ENCODE results near the gene PRTN3. TPM values are rescaled to one million over a fixed set of nuclear protein-coding genes. Genes with fewer than 3 reads are reported as not detected.
"Not testable (repeated sequence)": the region's sequence is repeated elsewhere in the genome, so short reads cannot be mapped to it uniquely, and the experiment has no call there.

PRTN3 gene
- total RNA-seq, 1 donor from 2014 or later: not detected

DNA sequence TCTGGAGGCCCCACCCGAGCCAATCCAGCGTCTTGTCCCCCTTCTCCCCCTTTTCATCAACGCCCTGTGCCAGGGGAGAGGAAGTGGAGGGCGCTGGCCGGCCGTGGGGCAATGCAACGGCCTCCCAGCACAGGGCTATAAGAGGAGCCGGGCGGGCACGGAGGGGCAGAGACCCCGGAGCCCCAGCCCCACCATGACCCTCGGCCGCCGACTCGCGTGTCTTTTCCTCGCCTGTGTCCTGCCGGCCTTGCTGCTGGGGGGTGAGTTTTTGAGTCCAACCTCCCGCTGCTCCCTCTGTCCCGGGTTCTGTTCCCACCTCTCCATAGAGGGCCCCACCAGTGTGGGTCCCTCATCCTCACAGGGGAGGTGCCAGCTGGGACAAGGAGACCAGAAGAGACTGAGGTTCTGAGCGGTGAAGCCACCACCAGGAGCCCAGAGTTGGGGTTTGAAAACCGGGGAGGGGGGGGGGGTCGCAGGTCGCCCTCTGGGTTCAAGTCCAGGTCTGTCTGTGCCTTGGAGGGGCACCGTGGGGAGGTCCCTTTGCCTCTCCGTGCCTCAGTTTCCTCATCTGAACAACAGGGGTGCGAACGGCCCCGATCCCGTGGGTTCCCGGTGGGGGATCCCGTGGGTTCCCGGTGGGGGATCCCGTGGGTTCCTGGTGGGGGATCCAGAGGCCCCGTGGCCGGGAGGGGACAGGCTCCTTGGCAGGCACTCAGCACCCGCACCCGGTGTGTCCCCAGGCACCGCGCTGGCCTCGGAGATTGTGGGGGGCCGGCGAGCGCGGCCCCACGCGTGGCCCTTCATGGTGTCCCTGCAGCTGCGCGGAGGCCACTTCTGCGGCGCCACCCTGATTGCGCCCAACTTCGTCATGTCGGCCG, 11.6 kb downstream of the PRTN3 start, which contains the start of gene ELANE:
Gene ELANE (plus strand): TSS at position 168 of the 878 bp plus-strand sequence. CDS start 26 bp downstream, at position 194.
- TF ChIP-seq, protein P1, sequence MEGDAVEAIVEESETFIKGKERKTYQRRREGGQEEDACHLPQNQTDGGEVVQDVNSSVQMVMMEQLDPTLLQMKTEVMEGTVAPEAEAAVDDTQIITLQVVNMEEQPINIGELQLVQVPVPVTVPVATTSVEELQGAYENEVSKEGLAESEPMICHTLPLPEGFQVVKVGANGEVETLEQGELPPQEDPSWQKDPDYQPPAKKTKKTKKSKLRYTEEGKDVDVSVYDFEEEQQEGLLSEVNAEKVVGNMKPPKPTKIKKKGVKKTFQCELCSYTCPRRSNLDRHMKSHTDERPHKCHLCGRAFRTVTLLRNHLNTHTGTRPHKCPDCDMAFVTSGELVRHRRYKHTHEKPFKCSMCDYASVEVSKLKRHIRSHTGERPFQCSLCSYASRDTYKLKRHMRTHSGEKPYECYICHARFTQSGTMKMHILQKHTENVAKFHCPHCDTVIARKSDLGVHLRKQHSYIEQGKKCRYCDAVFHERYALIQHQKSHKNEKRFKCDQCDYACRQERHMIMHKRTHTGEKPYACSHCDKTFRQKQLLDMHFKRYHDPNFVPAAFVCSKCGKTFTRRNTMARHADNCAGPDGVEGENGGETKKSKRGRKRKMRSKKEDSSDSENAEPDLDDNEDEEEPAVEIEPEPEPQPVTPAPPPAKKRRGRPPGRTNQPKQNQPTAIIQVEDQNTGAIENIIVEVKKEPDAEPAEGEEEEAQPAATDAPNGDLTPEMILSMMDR (IDR thresholded peaks at IDR 0.05; ENCODE audit: borderline replicate concordance): no peak
- H3K36me3 ChIP-seq: no peaks in the 10 kb centered on the region
- H3K27ac ChIP-seq (replicated peaks): peak within 1 kb of the TSS; percentile 80
- H3K4me1 ChIP-seq: peaks cover 32% of the 10 kb centered on the region
- no peaks in the 10 kb centered on the region for H3K9me3 ChIP-seq (replicated peaks)
- H3K4me3 ChIP-seq: peak within 1 kb of the TSS; percentile 48
- peaks cover 62% of the 10 kb centered on the region for H3K27me3 ChIP-seq (ENCODE audit: low read depth)
- DNase-seq: no peak
- intact Hi-C loops (cut with micrococcal nuclease): no loop called here

DNA sequence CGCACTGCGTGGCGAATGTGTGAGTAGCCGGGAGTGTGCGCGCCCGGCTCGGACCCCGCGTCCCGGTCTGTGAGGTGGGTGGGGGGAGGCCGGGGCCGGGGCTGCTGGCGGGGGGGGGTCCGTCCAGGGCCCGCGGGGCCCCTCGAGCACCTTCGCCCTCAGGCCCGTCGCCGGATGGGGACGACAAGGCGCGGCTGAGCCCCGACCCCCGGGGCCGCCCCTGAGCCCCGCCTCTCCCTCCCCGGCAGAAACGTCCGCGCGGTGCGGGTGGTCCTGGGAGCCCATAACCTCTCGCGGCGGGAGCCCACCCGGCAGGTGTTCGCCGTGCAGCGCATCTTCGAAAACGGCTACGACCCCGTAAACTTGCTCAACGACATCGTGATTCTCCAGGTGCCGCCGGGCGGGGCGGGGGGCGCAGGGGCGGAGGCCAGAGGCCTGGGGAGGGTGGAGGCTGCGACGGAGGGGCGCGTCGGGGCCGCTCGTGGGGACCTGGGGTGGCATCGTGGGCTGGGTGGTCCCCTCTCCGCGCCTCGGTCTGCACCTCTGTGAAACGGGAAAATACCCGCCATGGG, 12.3 kb downstream of the PRTN3 start:
- H3K9me3 ChIP-seq (replicated peaks): no peaks in the 10 kb centered on the region
- H3K27ac ChIP-seq (replicated peaks): no peak overlapping the region
- no peak for DNase-seq
- H3K4me1 ChIP-seq: peaks cover 25% of the 10 kb centered on the region
- peaks cover 62% of the 10 kb centered on the region for H3K27me3 ChIP-seq (ENCODE audit: low read depth)
- TF ChIP-seq, protein P1 (IDR thresholded peaks at IDR 0.05; ENCODE audit: borderline replicate concordance): no peak
- no peaks in the 10 kb centered on the region for H3K36me3 ChIP-seq
- H3K4me3 ChIP-seq: peak overlapping the region; percentile 30
- intact Hi-C loops (cut with micrococcal nuclease): no loop called here

DNA sequence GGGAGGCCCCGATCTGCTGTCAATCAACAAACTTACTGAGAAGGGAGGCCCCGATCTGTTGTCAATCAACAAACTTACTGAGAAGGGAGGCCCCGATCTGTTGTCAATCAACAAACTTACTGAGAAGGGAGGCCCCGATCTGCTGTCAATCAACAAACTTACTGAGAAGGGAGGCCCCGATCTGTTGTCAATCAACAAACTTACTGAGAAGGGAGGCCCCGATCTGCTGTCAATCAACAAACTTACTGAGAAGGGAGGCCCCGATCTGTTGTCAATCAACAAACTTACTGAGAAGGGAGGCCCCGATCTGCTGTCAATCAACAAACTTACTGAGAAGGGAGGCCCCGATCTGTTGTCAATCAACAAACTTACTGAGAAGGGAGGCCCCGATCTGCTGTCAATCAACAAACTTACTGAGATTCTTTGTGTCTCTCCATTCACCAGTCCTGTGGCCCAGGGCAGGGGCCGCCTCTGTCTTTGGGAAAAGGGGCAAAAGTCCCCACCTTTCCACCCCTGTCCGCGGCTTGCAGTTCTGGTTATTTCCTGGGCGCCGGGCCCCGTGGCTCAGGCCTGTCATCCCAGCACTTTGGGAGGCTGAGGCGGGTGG, 12.9 kb downstream of the PRTN3 start:
- peaks cover 22% of the 10 kb centered on the region for H3K4me1 ChIP-seq
- intact Hi-C loops (cut with micrococcal nuclease); H3K27ac ChIP-seq (replicated peaks); H3K36me3 ChIP-seq; DNase-seq; H3K4me3 ChIP-seq; H3K9me3 ChIP-seq (replicated peaks): not testable (repeated sequence)
- H3K27me3 ChIP-seq (ENCODE audit: low read depth): peaks cover 62% of the 10 kb centered on the region

DNA sequence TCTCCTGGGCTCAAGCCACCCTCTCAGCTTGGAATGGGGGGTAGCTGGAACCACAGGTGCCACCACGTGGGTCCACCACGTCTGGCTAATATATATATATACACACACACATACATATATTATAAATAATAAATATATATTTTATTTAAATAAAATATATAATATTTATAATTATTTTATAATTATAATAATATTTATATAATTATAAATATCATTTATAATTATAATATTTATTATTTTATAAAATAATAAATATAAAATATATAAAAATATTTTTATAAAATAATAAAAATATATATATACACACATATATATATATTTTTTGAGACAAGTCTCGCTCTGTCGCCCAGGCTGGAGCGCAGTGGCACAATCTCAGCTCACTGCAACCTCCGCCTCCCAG, 13.8 kb downstream of the PRTN3 start:
- TF ChIP-seq, protein P1 (IDR thresholded peaks at IDR 0.05; ENCODE audit: borderline replicate concordance): no peak
- Histone ChIP-seq H3K36me3 (no peaks in the 10 kb centered on the region), H3K27ac (replicated peaks) (no peak overlapping the region), H3K4me1 (peaks cover 22% of the 10 kb centered on the region), H3K9me3 (replicated peaks) (no peaks in the 10 kb centered on the region), H3K4me3 (no peak overlapping the region), H3K27me3 (ENCODE audit: low read depth) (peaks cover 69% of the 10 kb centered on the region)
- DNase-seq: no peak
- intact Hi-C loops (cut with micrococcal nuclease): no loop called here

DNA sequence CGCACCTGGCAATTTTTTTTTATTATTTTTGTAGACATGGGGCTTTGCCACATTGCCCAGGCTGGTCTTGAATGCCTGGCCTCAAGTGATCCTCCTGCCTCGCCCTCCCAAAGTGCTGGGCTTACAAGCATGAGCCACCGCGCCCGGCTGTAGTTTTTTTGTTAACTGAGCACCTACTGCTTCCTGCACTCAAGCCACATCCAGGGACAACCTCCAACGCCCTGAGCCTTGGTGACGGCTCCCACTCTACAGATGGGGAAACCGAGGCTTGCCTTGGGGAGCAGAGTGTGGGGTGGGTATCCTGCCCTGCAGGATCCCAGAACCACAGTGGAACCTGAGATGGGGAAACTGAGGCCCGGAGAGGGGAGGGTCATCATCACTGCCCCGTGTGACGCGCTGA, 14.3 kb downstream of the PRTN3 start:
- intact Hi-C loops (cut with micrococcal nuclease): no loop called here
- Histone ChIP-seq H3K27me3 (ENCODE audit: low read depth) (peaks cover 74% of the 10 kb centered on the region), H3K27ac (replicated peaks) (no peak overlapping the region), H3K36me3 (no peaks in the 10 kb centered on the region), H3K4me1 (peaks cover 19% of the 10 kb centered on the region), H3K9me3 (replicated peaks) (no peaks in the 10 kb centered on the region), H3K4me3 (no peak overlapping the region)
- TF ChIP-seq, protein P1 (IDR thresholded peaks at IDR 0.05; ENCODE audit: borderline replicate concordance): no peak
- no peak for DNase-seq
